Measurements from ENCODE around the gene NFIC.
"Not testable (repeated sequence)": the region's sequence is repeated elsewhere in the genome, so short reads cannot be mapped to it uniquely, and the experiment has no call there.

NFIC gene

GRCh38 chr19:3421656-3422055 lies 55.3 kb downstream of the NFIC start:
- not testable (repeated sequence) for H3K36me3 Mint-ChIP-seq (ENCODE audit: low read depth); H3K27ac Mint-ChIP-seq; H3K27me3 Mint-ChIP-seq (ENCODE audit: low read depth); H3K4me1 Mint-ChIP-seq (ENCODE audit: low read depth); H3K9me3 Mint-ChIP-seq; H3K4me3 Mint-ChIP-seq

- H3K27ac Mint-ChIP-seq = no peak overlapping the region
- no peaks in the 10 kb centered on the region for H3K9me3 Mint-ChIP-seq
- H3K27me3 Mint-ChIP-seq (ENCODE audit: low read depth) = no peaks in the 10 kb centered on the region
- no peak overlapping the region for H3K4me3 Mint-ChIP-seq
- H3K4me1 Mint-ChIP-seq (ENCODE audit: low read depth) = no peaks in the 10 kb centered on the region
- H3K36me3 Mint-ChIP-seq (ENCODE audit: low read depth) = peaks cover 2% of the 10 kb centered on the region
Measured at GRCh38 chr19:3423183-3423829, 56.9 kb downstream of the NFIC start.

- H3K9me3 Mint-ChIP-seq = no peaks in the 10 kb centered on the region
- no peaks in the 10 kb centered on the region for H3K27me3 Mint-ChIP-seq (ENCODE audit: low read depth)
- no peak overlapping the region for H3K27ac Mint-ChIP-seq
- H3K4me1 Mint-ChIP-seq (ENCODE audit: low read depth) = no peaks in the 10 kb centered on the region
- peaks cover 2% of the 10 kb centered on the region for H3K36me3 Mint-ChIP-seq (ENCODE audit: low read depth)
- H3K4me3 Mint-ChIP-seq = no peak overlapping the region
Measured at GRCh38 chr19:3426433-3426832, 60.0 kb downstream of the NFIC start.

GRCh38 chr19:3430366-3430680 lies 63.9 kb downstream of the NFIC start:
- H3K9me3 Mint-ChIP-seq; H3K27ac Mint-ChIP-seq; H3K4me1 Mint-ChIP-seq (ENCODE audit: low read depth); H3K4me3 Mint-ChIP-seq; H3K27me3 Mint-ChIP-seq (ENCODE audit: low read depth): not testable (repeated sequence)
- peaks cover 12% of the 10 kb centered on the region for H3K36me3 Mint-ChIP-seq (ENCODE audit: low read depth)

GRCh38 chr19:3431760-3432397 lies 65.5 kb downstream of the NFIC start:
- Mint-ChIP-seq H3K4me3 (no peak overlapping the region), H3K9me3 (no peaks in the 10 kb centered on the region), H3K27me3 (ENCODE audit: low read depth) (no peaks in the 10 kb centered on the region), H3K27ac (no peak overlapping the region), H3K36me3 (ENCODE audit: low read depth) (peaks cover 12% of the 10 kb centered on the region), H3K4me1 (ENCODE audit: low read depth) (peaks cover 14% of the 10 kb centered on the region)

- peaks cover 10% of the 10 kb centered on the region for H3K36me3 Mint-ChIP-seq (ENCODE audit: low read depth)
- no peaks in the 10 kb centered on the region for H3K27me3 Mint-ChIP-seq (ENCODE audit: low read depth)
- H3K4me3 Mint-ChIP-seq = no peak overlapping the region
Measured at GRCh38 chr19:3433313-3433712, 66.9 kb downstream of the NFIC start.

GRCh38 chr19:3433805-3434540 lies 67.6 kb downstream of the NFIC start:
- Mint-ChIP-seq H3K4me3 (peak overlapping the region; percentile 95), H3K27ac (peak overlapping the region; percentile 97), H3K9me3 (no peaks in the 10 kb centered on the region), H3K4me1 (ENCODE audit: low read depth) (peaks cover 14% of the 10 kb centered on the region), H3K36me3 (ENCODE audit: low read depth) (peaks cover 10% of the 10 kb centered on the region), H3K27me3 (ENCODE audit: low read depth) (no peaks in the 10 kb centered on the region)

More at GRCh38 chr19:3433313-3433712, 66.9 kb downstream of the NFIC start:
- H3K27ac Mint-ChIP-seq = no peak overlapping the region
- no peaks in the 10 kb centered on the region for H3K9me3 Mint-ChIP-seq
- H3K4me1 Mint-ChIP-seq (ENCODE audit: low read depth) = peaks cover 14% of the 10 kb centered on the region

GRCh38 chr19:3434630-3435553 lies 68.5 kb downstream of the NFIC start:
- no peaks in the 10 kb centered on the region for H3K27me3 Mint-ChIP-seq (ENCODE audit: low read depth)
- H3K4me1 Mint-ChIP-seq (ENCODE audit: low read depth) = peaks cover 14% of the 10 kb centered on the region
- H3K4me3 Mint-ChIP-seq = peak overlapping the region; percentile 95
- H3K27ac Mint-ChIP-seq = peak overlapping the region; percentile 97
- peaks cover 10% of the 10 kb centered on the region for H3K36me3 Mint-ChIP-seq (ENCODE audit: low read depth)
- no peaks in the 10 kb centered on the region for H3K9me3 Mint-ChIP-seq

GRCh38 chr19:3440082-3440481 lies 73.7 kb downstream of the NFIC start:
- Mint-ChIP-seq H3K27me3 (ENCODE audit: low read depth) (no peaks in the 10 kb centered on the region), H3K4me3 (no peak overlapping the region), H3K36me3 (ENCODE audit: low read depth) (no peaks in the 10 kb centered on the region), H3K4me1 (ENCODE audit: low read depth) (peaks cover 8% of the 10 kb centered on the region), H3K27ac (no peak overlapping the region), H3K9me3 (no peaks in the 10 kb centered on the region)

- Mint-ChIP-seq H3K36me3 (ENCODE audit: low read depth) (no peaks in the 10 kb centered on the region), H3K27ac (no peak overlapping the region), H3K4me1 (ENCODE audit: low read depth) (peaks cover 3% of the 10 kb centered on the region), H3K9me3 (no peaks in the 10 kb centered on the region), H3K27me3 (ENCODE audit: low read depth) (no peaks in the 10 kb centered on the region), H3K4me3 (no peak overlapping the region)
Measured at GRCh38 chr19:3441089-3441985, 75.0 kb downstream of the NFIC start.

- H3K27me3 Mint-ChIP-seq (ENCODE audit: low read depth) = no peaks in the 10 kb centered on the region
- no peaks in the 10 kb centered on the region for H3K9me3 Mint-ChIP-seq
- H3K4me1 Mint-ChIP-seq (ENCODE audit: low read depth) = peaks cover 3% of the 10 kb centered on the region
- no peaks in the 10 kb centered on the region for H3K36me3 Mint-ChIP-seq (ENCODE audit: low read depth)
- H3K27ac Mint-ChIP-seq = no peak overlapping the region
- H3K4me3 Mint-ChIP-seq = no peak overlapping the region
Measured at GRCh38 chr19:3441986-3442329, 75.6 kb downstream of the NFIC start.

GRCh38 chr19:3442487-3443071 lies 76.2 kb downstream of the NFIC start:
- Mint-ChIP-seq H3K4me3 (no peak overlapping the region), H3K27me3 (ENCODE audit: low read depth) (no peaks in the 10 kb centered on the region), H3K27ac (no peak overlapping the region), H3K4me1 (ENCODE audit: low read depth) (peaks cover 3% of the 10 kb centered on the region), H3K36me3 (ENCODE audit: low read depth) (no peaks in the 10 kb centered on the region), H3K9me3 (no peaks in the 10 kb centered on the region)

- Mint-ChIP-seq H3K36me3 (ENCODE audit: low read depth) (no peaks in the 10 kb centered on the region), H3K9me3 (no peaks in the 10 kb centered on the region), H3K27ac (no peak overlapping the region), H3K27me3 (ENCODE audit: low read depth) (no peaks in the 10 kb centered on the region), H3K4me1 (ENCODE audit: low read depth) (peaks cover 3% of the 10 kb centered on the region), H3K4me3 (no peak overlapping the region)
Measured at GRCh38 chr19:3443840-3444694, 77.7 kb downstream of the NFIC start.
